Measurements from ENCODE around the gene SLC6A9. TPM values are rescaled to one million over a fixed set of nuclear protein-coding genes. Genes with fewer than 3 reads are reported as not detected.

SLC6A9 gene
- total RNA-seq, 1 donor: 11.7 TPM

GRCh38 chr1:43985984-43986595 is 45.2 kb downstream of the SLC6A9 start:
- TF ChIP-seq CTCF (IDR thresholded peaks at IDR 0.05; ENCODE audit: insufficient read depth, low read depth, low read length): no peak
- DNase-seq (ENCODE audit: low read depth): no peak
- H3K4me3 ChIP-seq (ENCODE audit: low read depth, low read length): no peak overlapping the region

- no peak overlapping the region for H3K4me3 ChIP-seq (ENCODE audit: low read depth, low read length)
- TF ChIP-seq CTCF (IDR thresholded peaks at IDR 0.05; ENCODE audit: insufficient read depth, low read depth, low read length): no peak
- DNase-seq (ENCODE audit: low read depth): no peak
Observed at GRCh38 chr1:43984855-43985254, 46.4 kb downstream of the SLC6A9 start.

GRCh38 chr1:43983253-43983899 is 47.9 kb downstream of the SLC6A9 start:
- H3K4me3 ChIP-seq (ENCODE audit: low read depth, low read length): no peak overlapping the region
- no peak for DNase-seq (ENCODE audit: low read depth)
- TF ChIP-seq CTCF (IDR thresholded peaks at IDR 0.05; ENCODE audit: insufficient read depth, low read depth, low read length): no peak

- TF ChIP-seq CTCF (IDR thresholded peaks at IDR 0.05; ENCODE audit: insufficient read depth, low read depth, low read length): no peak
- no peak for DNase-seq (ENCODE audit: low read depth)
- no peak overlapping the region for H3K4me3 ChIP-seq (ENCODE audit: low read depth, low read length)
Observed at GRCh38 chr1:43982808-43983207, 48.5 kb downstream of the SLC6A9 start.

GRCh38 chr1:43982241-43982640 is 49.0 kb downstream of the SLC6A9 start:
- TF ChIP-seq CTCF (IDR thresholded peaks at IDR 0.05; ENCODE audit: insufficient read depth, low read depth, low read length): no peak

GRCh38 chr1:43981636-43982035 is 49.6 kb downstream of the SLC6A9 start:
- H3K4me3 ChIP-seq (ENCODE audit: low read depth, low read length): no peak overlapping the region
- no peak for TF ChIP-seq CTCF (IDR thresholded peaks at IDR 0.05; ENCODE audit: insufficient read depth, low read depth, low read length)
- no peak for DNase-seq (ENCODE audit: low read depth)

More at GRCh38 chr1:43982241-43982640, 49.0 kb downstream of the SLC6A9 start:
- no peak overlapping the region for H3K4me3 ChIP-seq (ENCODE audit: low read depth, low read length)
- DNase-seq (ENCODE audit: low read depth): no peak

- no peak for TF ChIP-seq CTCF (IDR thresholded peaks at IDR 0.05; ENCODE audit: insufficient read depth, low read depth, low read length)
- no peak overlapping the region for H3K4me3 ChIP-seq (ENCODE audit: low read depth, low read length)
- no peak for DNase-seq (ENCODE audit: low read depth)
Observed at GRCh38 chr1:43981135-43981491, 50.1 kb downstream of the SLC6A9 start.
